Thymus (tissue), 11 donors: ENCODE results near the gene FBXL2. TPM values are rescaled to one million over a fixed set of nuclear protein-coding genes. Genes with fewer than 3 reads are reported as not detected.

Experiments used
- DNase-seq, 9 donors: peaks; one replicate each; pipeline ENCODE4 v3.0.0-alpha.2; 2013; ENCODE audit warnings: low spot score in 9 of 9, low read depth in 6 of 9, missing footprints in 1 of 9
- H3K27ac ChIP-seq, 2 donors: one replicate each; pipeline ENCODE4 v1.5.1; 2013; ENCODE audit warnings: control low read depth in 1 of 2, low read depth in 1 of 2, low read length in 1 of 2, mild to moderate bottlenecking in 1 of 2, moderate library complexity in 1 of 2
- H3K27me3 ChIP-seq, 2 donors: one replicate each; pipeline ENCODE4 v1.5.1; 2013; ENCODE audit warnings: low read length in 1 of 2; ENCODE audit not compliant: control insufficient read depth in 2 of 2, insufficient read depth in 1 of 2
- H3K36me3 ChIP-seq, 2 donors: one replicate each; pipeline ENCODE4 v1.5.1; 2013; ENCODE audit warnings: low read length in 1 of 2, mild to moderate bottlenecking in 1 of 2, moderate library complexity in 1 of 2; ENCODE audit not compliant: control insufficient read depth in 2 of 2, insufficient read depth in 2 of 2
- H3K4me1 ChIP-seq, 2 donors: one replicate each; pipeline ENCODE4 v1.5.1; 2013; ENCODE audit warnings: low read length in 2 of 2; ENCODE audit not compliant: control insufficient read depth in 2 of 2, insufficient read depth in 2 of 2
- H3K4me3 ChIP-seq, 2 donors: one replicate each; pipeline ENCODE4 v1.5.1; 2013; ENCODE audit warnings: low read length in 2 of 2, control low read depth in 1 of 2, mild to moderate bottlenecking in 1 of 2
- H3K9me3 ChIP-seq, 2 donors: one replicate each; pipeline ENCODE4 v1.5.1; 2013; ENCODE audit warnings: low read length in 1 of 2, mild to moderate bottlenecking in 1 of 2; ENCODE audit not compliant: control insufficient read depth in 2 of 2, insufficient read depth in 1 of 2
- WGBS: extraction: QIAGEN DNeasy Blood & Tissue Kit; methylation state at CpG from one replicate; pipeline ENCODE4 v1.1.7; 2013; 5-methylcytosine and 5-hydroxymethylcytosine counted together
- polyA plus RNA-seq: library from polyadenylated mRNA; stranded (reverse); fragments of 200-250 nt; gene quantifications from one replicate; pipeline ENCODE4 v1.2.3, GENCODE V29; 2013
- total RNA-seq: library from RNA; stranded (reverse); fragments of 120-200 nt; gene quantifications from one replicate; pipeline ENCODE4 v1.2.4, GENCODE V29; 2013
- donor health status: healthy.

The FBXL2 gene
- total and polyA plus RNA-seq, 2 donors: 1.9 to 3.9 TPM

DNA sequence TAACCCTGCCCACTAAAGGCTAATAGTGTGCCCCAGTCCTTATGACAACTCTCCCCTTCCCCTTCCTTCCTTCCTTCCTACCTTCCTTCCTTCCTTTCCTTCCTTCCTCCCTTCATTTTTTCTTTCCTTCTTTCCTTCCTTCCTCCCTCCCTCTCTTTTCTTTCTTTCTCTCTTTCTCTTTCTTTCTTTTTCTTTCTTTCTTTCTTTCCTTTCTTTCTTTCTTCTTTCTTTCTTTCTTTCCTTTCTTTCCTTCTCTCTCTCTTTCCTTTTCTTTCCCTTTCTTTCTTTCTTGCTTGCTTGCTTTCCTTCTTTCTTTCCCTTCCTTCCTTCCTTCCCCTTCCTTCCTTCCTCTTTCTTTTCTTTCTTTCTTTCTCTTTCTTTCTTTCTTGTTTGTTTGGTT is 30.5 kb upstream of the FBXL2 start:
- Histone ChIP-seq H3K36me3 (no peaks in the 10 kb centered on the region), H3K27ac (no peak overlapping the region), H3K27me3 (no peaks in the 10 kb centered on the region), H3K4me1 (no peaks in the 10 kb centered on the region), H3K9me3 (no peaks in the 10 kb centered on the region), H3K4me3 (no peak overlapping the region)
- DNase-seq: no peak

DNA sequence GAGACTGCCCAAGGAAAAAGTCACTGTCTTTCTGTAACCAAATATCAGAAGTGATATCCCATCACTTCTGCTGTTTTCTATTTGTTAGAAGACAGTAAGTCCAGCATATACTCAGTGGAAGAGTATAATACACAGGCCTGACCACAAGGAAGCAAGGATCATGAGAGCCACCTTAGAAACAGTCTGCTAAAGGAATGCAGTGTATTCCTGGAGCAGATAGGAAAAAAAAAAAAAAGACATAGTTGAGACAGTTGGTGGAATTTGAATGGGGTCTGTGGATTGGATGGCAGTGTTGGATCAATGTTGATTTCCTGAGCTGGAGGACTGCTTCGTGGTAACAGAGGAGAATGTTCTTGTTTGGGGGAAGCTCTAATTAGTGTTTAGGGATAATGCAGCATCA is 26.5 kb upstream of the FBXL2 start:
- Histone ChIP-seq H3K36me3 (no peaks in the 10 kb centered on the region), H3K27ac (no peak overlapping the region), H3K27me3 (no peaks in the 10 kb centered on the region), H3K4me3 (no peak overlapping the region), H3K4me1 (no peaks in the 10 kb centered on the region), H3K9me3 (no peaks in the 10 kb centered on the region)
- DNase-seq: no peak
- 85% methylated on average over 1 of the region's 1 CpG for WGBS

DNA sequence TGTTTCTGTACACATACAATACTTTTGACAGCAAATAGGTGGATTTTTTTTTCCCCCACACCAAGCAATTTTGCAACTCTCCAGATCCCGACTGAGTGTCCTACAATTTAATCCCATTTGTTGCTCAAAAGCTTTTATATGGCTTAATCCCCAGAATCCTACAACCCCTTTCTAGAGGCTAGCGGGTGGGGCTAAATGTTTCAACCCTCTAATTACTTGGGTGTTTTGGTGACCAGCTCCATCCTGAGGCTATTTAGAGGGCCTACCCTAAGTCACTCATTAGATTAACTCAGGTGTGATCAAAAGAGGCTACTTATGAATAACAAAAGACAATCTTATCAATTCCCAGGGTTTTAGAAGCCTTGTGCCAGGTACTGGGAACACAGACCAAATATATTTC is 21.0 kb upstream of the FBXL2 start:
- H3K9me3 ChIP-seq: no peaks in the 10 kb centered on the region
- no peak for DNase-seq
- WGBS: 92% methylated on average over 2 of the region's 2 CpGs
- no peak overlapping the region for H3K4me3 ChIP-seq
- H3K4me1 ChIP-seq: no peaks in the 10 kb centered on the region
- H3K27me3 ChIP-seq: no peaks in the 10 kb centered on the region
- no peaks in the 10 kb centered on the region for H3K36me3 ChIP-seq
- H3K27ac ChIP-seq: no peak overlapping the region

GRCh38 chr3:33260104-33260503 is 17.1 kb upstream of the FBXL2 start:
- Histone ChIP-seq H3K27me3 (no peaks in the 10 kb centered on the region), H3K36me3 (no peaks in the 10 kb centered on the region), H3K27ac (no peak overlapping the region), H3K4me3 (no peak overlapping the region), H3K9me3 (no peaks in the 10 kb centered on the region), H3K4me1 (no peaks in the 10 kb centered on the region)
- no peak for DNase-seq
- 98% methylated on average over 5 of the region's 5 CpGs for WGBS

GRCh38 chr3:33269385-33269784 is 7.9 kb upstream of the FBXL2 start:
- Histone ChIP-seq H3K4me1 (no peaks in the 10 kb centered on the region), H3K27me3 (no peaks in the 10 kb centered on the region), H3K4me3 (no peak overlapping the region), H3K27ac (no peak overlapping the region), H3K9me3 (peaks cover 0 to 3% of the 10 kb centered on the region in 2 donors), H3K36me3 (no peaks in the 10 kb centered on the region)
- WGBS: 93% methylated on average over 3 of the region's 3 CpGs
- no peak for DNase-seq

GRCh38 chr3:33271324-33271723 is 5.9 kb upstream of the FBXL2 start:
- Histone ChIP-seq H3K4me3 (no peak overlapping the region), H3K36me3 (no peaks in the 10 kb centered on the region), H3K9me3 (peaks cover 0 to 3% of the 10 kb centered on the region in 2 donors), H3K27me3 (no peaks in the 10 kb centered on the region), H3K27ac (no peak overlapping the region), H3K4me1 (no peaks in the 10 kb centered on the region)
- 92% methylated on average over 4 of the region's 4 CpGs for WGBS
- no peak for DNase-seq

GRCh38 chr3:33273628-33274027 is 3.6 kb upstream of the FBXL2 start:
- H3K9me3 ChIP-seq: peaks cover 0 to 3% of the 10 kb centered on the region in 2 donors
- peaks cover 0 to 4% of the 10 kb centered on the region in 2 donors for H3K4me1 ChIP-seq
- no peak overlapping the region for H3K4me3 ChIP-seq
- peaks cover 0 to 14% of the 10 kb centered on the region in 2 donors for H3K27me3 ChIP-seq
- 96% methylated on average over 3 of the region's 3 CpGs for WGBS
- H3K27ac ChIP-seq: no peak overlapping the region
- no peak for DNase-seq
- H3K36me3 ChIP-seq: no peaks in the 10 kb centered on the region

DNA sequence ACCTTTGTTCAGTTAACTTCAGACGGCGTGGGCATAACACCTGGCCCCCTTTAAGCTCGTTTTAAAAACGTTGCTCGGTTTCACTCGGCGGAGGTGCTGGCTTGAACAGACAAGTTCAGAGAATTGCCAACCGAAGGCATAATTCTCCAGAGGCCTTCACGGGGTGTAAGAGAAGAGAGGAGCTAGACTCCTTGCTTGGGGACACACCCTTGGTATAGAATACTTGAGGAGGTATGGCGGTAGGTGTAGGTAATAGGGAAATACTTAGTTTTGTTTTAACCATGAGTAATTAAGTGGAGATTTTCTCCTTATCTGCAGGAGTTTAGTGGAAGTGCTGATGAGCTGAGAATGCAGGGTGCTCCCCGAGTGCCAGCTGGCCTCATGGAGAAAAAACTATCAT is 921 bp downstream of the FBXL2 start:
- DNase-seq: peak in 1 of 9 donors; percentile 25
- 57% methylated on average over 11 of the region's 11 CpGs for WGBS

DNA sequence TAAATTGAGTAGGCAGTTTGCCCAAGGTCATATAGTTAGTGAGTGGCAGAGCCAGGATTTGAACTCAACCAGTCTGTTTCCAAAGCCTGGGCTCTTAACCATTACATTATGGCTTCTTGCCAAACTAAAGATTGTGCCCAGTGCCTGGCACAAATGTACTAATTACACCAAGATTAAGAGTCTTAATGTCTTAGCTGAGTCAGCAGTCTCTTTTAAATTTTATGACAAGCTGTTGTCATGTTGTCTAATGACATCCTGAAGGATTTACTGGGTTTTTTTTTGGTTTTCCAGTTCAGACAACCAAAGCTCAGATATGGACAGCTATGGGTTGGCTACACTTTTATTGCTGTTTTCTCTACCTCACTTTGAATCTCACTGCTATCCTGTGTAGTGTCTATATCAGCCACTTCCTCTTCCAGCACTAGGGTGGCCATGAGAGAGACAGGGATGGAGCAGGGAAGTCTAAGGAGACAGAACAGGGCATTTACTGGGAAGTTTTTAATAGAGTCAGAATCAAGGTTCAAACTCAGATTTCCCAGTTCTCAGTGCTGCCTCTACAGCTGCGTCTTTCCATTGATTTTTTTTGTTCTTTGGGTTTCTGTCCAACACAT is 10.5 kb downstream of the FBXL2 start:
- H3K4me1 ChIP-seq: no peaks in the 10 kb centered on the region
- no peaks in the 10 kb centered on the region for H3K36me3 ChIP-seq
- DNase-seq: no peak
- H3K4me3 ChIP-seq: no peak overlapping the region
- no peak overlapping the region for H3K27ac ChIP-seq
- H3K27me3 ChIP-seq: no peaks in the 10 kb centered on the region
- 96% methylated on average over 1 of the region's 1 CpG for WGBS
- peaks cover 0 to 9% of the 10 kb centered on the region in 2 donors for H3K9me3 ChIP-seq

More for the DNA sequence above, 921 bp downstream of the FBXL2 start:
- Histone ChIP-seq H3K27me3 (peaks cover 0 to 18% of the 10 kb centered on the region in 2 donors), H3K27ac (no peak overlapping the region), H3K4me3 (peak overlapping the region; percentile 40 to 66), H3K36me3 (no peaks in the 10 kb centered on the region), H3K4me1 (peaks cover 0 to 4% of the 10 kb centered on the region in 2 donors), H3K9me3 (no peaks in the 10 kb centered on the region)
